ENCODE data around the gene RBBP8. TPM values are rescaled to one million over a fixed set of nuclear protein-coding genes. Genes with fewer than 3 reads are reported as not detected.

The RBBP8 gene
- total RNA-seq, 1 donor from 2014 or later, result 44.0 TPM

DNA sequence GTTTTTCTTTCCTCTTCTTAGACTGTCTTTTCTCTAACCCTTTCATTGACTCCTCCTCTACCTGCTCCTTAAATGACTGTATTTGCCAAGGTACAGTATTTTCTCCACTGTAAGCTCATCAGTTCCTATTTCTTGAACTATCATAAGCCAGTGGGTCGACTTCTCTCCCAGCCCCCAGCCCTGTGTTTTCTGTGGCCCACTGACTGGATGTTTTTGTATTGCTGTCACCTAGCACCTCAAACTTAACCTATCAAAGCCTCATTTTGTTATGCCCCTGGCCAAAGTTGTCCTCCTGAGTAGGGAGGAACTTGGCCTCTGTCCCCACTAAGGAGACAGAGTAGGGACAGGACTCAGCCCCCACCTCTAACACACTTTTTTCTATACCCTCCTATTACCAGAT, 136.8 kb downstream of the RBBP8 start:
- DNase-seq (ENCODE audit: low read depth), result no peak
- TF ChIP-seq, protein P1, sequence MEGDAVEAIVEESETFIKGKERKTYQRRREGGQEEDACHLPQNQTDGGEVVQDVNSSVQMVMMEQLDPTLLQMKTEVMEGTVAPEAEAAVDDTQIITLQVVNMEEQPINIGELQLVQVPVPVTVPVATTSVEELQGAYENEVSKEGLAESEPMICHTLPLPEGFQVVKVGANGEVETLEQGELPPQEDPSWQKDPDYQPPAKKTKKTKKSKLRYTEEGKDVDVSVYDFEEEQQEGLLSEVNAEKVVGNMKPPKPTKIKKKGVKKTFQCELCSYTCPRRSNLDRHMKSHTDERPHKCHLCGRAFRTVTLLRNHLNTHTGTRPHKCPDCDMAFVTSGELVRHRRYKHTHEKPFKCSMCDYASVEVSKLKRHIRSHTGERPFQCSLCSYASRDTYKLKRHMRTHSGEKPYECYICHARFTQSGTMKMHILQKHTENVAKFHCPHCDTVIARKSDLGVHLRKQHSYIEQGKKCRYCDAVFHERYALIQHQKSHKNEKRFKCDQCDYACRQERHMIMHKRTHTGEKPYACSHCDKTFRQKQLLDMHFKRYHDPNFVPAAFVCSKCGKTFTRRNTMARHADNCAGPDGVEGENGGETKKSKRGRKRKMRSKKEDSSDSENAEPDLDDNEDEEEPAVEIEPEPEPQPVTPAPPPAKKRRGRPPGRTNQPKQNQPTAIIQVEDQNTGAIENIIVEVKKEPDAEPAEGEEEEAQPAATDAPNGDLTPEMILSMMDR (IDR thresholded peaks at IDR 0.05; ENCODE audit: insufficient read depth, low read length, poor library complexity, severe bottlenecking), result no peak
- Histone ChIP-seq H3K4me3 (ENCODE audit: low read depth, low read length) (no peak overlapping the region), H3K36me3 (ENCODE audit: control insufficient read depth, insufficient read depth, low read length) (no peaks in the 10 kb centered on the region), H3K27me3 (ENCODE audit: control insufficient read depth, insufficient read depth, low read length) (no peaks in the 10 kb centered on the region)

DNA sequence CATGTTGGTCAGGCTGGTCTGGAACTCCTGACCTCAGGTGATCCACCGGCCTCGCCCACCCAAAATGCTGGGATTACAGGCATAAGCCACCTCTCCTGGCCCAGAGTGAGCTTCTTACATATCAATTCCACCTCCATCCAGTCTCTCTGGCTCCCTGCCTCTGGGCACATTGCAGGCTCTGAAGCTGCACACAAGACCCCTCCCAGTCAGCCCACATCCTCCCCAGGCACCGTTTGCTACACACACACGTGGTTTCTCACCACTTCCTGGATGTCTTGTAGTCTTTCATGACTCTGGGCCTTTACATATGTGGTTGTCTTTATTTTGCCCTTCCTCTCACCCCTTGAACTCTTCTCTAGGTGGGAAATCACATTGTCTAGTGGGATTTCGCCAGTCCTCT, 138.2 kb downstream of the RBBP8 start:
- Histone ChIP-seq H3K36me3 (ENCODE audit: control insufficient read depth, insufficient read depth, low read length) (no peaks in the 10 kb centered on the region), H3K27me3 (ENCODE audit: control insufficient read depth, insufficient read depth, low read length) (no peaks in the 10 kb centered on the region), H3K4me3 (ENCODE audit: low read depth, low read length) (no peak overlapping the region)
- DNase-seq (ENCODE audit: low read depth), result no peak
- TF ChIP-seq, protein P1 (IDR thresholded peaks at IDR 0.05; ENCODE audit: insufficient read depth, low read length, poor library complexity, severe bottlenecking), result no peak

DNA sequence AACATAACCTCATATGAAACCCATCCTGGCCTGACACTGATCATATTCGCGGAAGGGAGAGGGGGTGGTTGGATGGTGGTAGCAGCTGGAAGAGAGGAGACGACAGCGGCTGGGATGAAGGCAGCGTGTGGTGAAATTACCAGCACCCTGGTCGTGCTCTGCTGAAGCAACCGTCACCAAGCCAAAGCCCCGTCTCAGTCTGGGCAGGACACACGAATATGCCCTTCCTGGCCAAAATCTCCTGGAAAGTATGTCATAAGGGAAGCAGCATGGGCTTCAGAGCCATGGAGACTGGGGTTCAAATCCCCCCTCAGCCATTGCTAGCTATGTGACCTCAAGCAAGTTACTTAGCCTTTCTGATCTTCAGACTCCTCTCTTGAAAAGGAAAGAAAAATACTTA, 139.0 kb downstream of the RBBP8 start:
- TF ChIP-seq, protein P1 (IDR thresholded peaks at IDR 0.05; ENCODE audit: insufficient read depth, low read length, poor library complexity, severe bottlenecking), result no peak
- Histone ChIP-seq H3K4me3 (ENCODE audit: low read depth, low read length) (no peak overlapping the region), H3K27me3 (ENCODE audit: control insufficient read depth, insufficient read depth, low read length) (no peaks in the 10 kb centered on the region), H3K36me3 (ENCODE audit: control insufficient read depth, insufficient read depth, low read length) (no peaks in the 10 kb centered on the region)
- DNase-seq (ENCODE audit: low read depth), result no peak

DNA sequence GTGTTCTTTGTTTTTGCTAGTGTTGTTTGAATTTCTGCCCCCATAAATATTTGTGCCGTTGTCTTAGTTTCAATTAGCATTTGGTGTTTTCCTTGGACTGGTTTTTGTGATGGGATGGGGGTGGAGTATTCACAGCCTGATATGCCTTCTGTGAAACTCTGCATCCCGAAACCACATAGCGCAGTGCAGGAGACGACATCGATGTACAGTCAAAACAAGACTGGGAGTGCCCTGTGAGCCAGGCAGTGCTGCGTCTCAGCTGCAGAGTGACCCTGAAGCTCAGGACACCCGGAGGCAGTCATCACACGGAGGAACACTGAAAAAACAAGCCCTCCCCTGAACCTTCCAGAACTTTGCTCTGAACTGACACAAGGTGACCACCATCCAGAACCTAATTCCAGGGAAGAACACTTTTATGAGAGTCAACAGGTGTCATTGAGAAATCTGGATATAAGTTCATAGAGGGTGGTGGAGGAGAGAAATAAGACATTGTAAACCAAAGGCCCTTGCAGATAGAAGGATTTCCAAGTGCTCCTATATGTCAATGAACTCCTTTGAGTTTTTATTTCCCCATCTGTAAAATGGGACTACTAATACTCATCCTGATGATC, 141.0 kb downstream of the RBBP8 start:
- TF ChIP-seq, protein P1 (IDR thresholded peaks at IDR 0.05; ENCODE audit: insufficient read depth, low read length, poor library complexity, severe bottlenecking), result no peak
- DNase-seq (ENCODE audit: low read depth), result no peak
- no peaks in the 10 kb centered on the region for H3K36me3 ChIP-seq (ENCODE audit: control insufficient read depth, insufficient read depth, low read length)
- no peaks in the 10 kb centered on the region for H3K27me3 ChIP-seq (ENCODE audit: control insufficient read depth, insufficient read depth, low read length)
- H3K4me3 ChIP-seq (ENCODE audit: low read depth, low read length), result no peak overlapping the region

Other genes starting within 250 kb of the RBBP8 start
- gene CABLES1, start 202.2 kb downstream of the RBBP8 start, total RNA-seq, result 7.5 and 9.6 TPM in 2 replicates

All from kidney epithelial cell (primary cell).